NT2/D1 (cell line): ENCODE data around the gene SAMD13.

ENCODE experiments used
- YY1 ChIP-seq: IDR thresholded peaks from 2 replicates; pipeline ENCODE4 v1.6.1; 2011; ENCODE audit not compliant: insufficient read length, insufficient read depth
- ZNF274 ChIP-seq: IDR thresholded peaks from 2 replicates; pipeline ENCODE4 v1.6.1; 2011; ENCODE audit warnings: mild to moderate bottlenecking, low read depth, low read length

DNA sequence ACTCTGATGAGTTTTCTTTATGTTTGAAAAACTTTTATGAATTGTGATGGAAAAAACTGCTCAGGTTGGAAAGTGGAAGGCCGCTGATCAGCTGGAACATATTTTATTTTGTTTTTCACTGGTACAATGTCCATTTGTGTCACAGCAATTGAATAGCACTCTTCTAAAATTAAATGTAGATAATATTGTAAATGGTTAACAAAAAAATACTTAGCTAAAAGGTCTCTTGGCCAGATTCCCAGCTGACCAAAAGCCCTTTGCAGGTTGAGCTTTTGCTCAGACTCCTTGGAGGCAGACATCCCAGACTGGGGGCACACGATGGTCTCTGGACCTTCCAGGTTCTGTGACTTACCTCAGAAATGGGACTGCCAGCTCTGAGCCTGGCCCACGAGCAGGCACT lies 26.3 kb downstream of the SAMD13 start:
- no peak for TF ChIP-seq YY1
- TF ChIP-seq ZNF274 = no peak
